Fibroblast of gingiva (primary cell): Measurements from ENCODE around the gene TRAF3IP3.
A peak's percentile ranks its signal among the peaks of the same experiment; 100 is the strongest.
"Not testable (repeated sequence)": the region's sequence is repeated elsewhere in the genome, so short reads cannot be mapped to it uniquely, and the experiment has no call there.

ENCODE experiments used
- DNase-seq: peaks from one replicate; pipeline ENCODE4 v3.0.0-alpha.2; 2011; ENCODE audit warnings: low read depth

The TRAF3IP3 gene

DNA sequence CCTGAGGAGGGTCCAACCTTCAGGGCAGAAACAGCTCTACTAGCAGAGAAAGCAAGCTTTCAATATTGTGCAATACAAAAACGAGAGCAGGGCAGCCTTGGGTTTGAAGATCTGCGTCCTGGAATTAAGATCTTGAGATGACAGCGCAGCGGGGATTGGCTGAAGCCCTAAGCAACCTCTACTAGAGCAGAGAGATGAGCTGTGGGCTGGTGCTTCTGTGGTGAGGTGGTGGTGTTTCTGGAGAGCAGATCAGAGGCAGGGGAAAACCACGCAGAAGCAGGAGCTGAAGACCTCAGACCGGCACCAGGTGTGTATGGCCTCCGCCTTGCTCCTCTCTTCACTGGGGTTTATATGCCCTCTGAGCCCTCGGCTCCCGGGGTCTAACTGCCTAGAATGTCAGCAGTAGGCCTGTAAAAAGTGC, 12.5 kb downstream of the TRAF3IP3 start:
- no peak for DNase-seq

DNA sequence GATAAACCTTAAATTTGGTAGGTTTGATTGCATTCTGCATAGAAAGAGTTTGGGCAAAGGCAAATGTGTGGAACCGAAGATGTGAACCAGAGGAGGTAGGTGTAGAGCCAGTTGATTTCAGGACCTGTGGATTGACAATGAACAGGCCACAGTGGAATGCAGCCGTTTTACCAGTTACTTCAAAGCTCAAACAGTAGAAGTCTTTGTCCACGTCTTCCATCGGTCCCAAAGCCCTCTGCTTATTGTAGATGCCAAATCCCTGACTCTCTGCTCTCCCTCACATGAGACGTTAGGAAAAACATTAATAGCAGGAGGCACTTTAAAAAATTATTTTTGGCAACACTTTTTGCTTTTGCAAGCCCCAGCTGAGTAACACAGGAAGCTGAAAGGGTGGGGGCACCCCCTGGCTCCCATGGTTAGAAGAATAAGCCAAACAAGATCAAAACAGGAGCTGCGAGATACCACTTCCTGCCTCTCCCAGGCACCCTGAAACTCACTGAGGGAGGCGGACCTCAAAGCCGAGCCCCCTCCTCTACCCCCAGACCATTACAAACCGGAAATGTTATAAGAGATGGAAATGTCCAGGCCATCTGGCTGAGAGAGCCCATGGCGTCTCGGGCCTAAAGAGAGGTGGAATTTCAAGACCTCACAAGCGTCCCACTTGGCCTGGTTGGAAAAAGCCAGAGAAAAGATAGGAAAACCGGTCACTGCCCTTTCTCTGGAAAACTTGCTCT, 13.5 kb downstream of the TRAF3IP3 start:
- peak; percentile 76 for DNase-seq

- no peak for DNase-seq
These were observed 14.1 kb downstream of the TRAF3IP3 start for GRCh38 chr1:209769971-209770370.

GRCh38 chr1:209770636-209771415, 15.0 kb downstream of the TRAF3IP3 start:
- DNase-seq: no peak

- DNase-seq: no peak
These were observed 16.3 kb downstream of the TRAF3IP3 start for GRCh38 chr1:209772126-209772525.

- no peak for DNase-seq
These were observed 18.7 kb downstream of the TRAF3IP3 start for GRCh38 chr1:209774592-209774991.

- no peak for DNase-seq
These were observed 19.8 kb downstream of the TRAF3IP3 start for GRCh38 chr1:209775678-209776077.

GRCh38 chr1:209777587-209777986, 21.7 kb downstream of the TRAF3IP3 start:
- no peak for DNase-seq

GRCh38 chr1:209778102-209778501, 22.2 kb downstream of the TRAF3IP3 start:
- DNase-seq: no peak

GRCh38 chr1:209780268-209780667, 24.4 kb downstream of the TRAF3IP3 start:
- no peak for DNase-seq

DNA sequence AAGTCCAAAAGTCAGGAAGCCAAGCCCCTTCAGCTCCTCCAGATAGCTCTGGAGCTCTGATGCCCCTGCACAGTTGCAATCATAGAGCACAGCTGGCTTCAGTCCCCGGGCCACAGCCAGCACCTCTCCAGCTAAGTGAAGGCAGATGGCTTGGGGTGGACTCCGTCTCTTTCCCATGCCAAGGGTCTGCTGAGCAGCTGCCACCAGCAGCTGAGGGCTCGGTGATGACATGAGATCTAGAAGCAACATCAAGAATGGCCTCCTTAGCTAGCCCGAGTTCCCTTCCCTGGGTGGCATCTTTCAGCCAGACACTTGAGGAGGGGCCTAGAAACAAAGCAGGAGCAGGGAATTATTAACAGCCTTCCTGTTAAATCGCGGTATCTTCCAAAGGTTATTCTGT, 27.5 kb downstream of the TRAF3IP3 start:
- no peak for DNase-seq

DNA sequence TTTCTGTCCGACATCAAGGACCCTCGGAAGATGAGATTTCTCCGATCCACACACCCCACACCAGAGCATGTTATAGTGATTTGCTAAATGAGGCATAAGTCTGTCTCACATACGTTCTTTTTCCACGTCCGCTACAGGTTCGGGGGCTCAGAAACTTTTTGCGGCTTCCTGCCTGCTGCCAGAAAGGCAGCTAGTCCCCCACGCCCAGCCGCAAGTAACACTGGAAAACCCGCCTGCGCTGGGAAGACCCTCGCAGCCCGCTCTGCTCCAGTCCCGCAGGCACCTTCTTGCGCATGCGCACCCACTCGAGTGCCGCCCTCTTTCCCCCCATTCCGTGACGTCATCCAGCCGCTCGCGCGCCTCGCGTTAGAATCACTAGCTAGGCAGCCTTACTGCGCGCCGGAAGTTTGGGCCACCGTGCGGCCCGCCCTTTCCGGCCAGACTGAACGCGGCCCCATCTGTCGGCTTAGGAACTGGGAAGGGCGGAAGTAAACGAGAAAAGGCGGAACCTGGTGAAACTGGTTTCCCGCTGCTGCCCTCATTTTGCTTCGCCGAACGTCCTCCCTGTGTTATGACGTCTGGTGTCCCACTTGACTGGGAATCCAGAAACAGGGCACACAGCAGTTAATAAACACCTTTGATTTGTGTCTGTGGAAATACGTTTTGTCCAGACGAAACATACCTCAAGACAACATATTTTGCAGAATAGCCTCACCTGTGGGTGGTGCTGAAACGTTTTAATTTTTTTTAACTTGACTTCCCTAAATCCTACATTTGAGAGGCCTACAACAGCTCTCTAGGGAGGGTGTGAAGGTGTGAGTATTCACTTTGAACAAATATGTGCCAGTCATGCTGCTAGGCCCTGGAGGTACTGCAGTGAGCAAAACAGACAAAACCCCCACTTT, 28.7 kb downstream of the TRAF3IP3 start, which contains the start of gene C1orf74:
C1orf74 (minus strand) TSS at position 295 of the 905 bp plus-strand sequence. CDS start 925 bp downstream, outside the sequence.
- peak; percentile 97 for DNase-seq

DNA sequence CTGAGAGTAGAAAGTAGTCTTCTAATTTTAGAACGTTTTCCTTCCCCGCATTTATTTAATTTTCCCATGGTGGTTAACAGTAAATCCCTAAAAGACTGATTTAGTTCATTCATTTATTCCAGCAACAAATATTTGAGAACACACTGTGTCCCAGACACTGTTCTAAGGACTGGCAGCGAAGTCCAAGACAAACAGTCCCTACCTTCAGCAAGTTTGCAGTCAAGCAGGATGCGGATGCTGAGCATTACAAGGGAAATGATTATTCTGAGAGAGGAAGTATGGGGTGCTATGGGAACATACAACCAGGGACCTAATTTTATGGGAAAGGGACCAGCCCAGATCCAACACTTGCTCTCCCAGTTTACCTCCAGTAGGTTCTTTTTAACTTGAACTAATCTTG, 29.7 kb downstream of the TRAF3IP3 start:
- DNase-seq: no peak

- no peak for DNase-seq
These were observed 30.3 kb downstream of the TRAF3IP3 start for GRCh38 chr1:209786146-209786545.

DNA sequence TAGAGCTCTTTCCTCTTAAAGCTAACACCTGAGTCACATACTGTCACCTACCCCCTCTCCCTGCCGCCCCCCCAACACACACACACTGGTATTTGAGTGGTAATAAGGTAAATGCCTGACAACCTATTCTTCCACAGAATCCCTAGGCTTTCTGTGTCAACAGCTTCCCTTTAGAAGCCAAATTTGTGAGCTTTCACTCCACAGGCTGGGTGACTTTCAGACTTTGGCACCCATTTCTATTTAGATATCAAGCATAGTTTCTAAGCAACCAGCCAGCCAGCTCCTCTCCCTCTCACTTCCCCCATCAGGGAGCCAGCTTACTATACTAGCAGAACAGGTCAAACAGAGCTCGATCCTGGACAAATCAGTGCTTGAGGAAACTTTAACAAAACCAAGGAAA, 31.7 kb downstream of the TRAF3IP3 start:
- DNase-seq: no peak

- no peak for DNase-seq
These were observed 33.4 kb downstream of the TRAF3IP3 start for GRCh38 chr1:209789245-209789644.

DNA sequence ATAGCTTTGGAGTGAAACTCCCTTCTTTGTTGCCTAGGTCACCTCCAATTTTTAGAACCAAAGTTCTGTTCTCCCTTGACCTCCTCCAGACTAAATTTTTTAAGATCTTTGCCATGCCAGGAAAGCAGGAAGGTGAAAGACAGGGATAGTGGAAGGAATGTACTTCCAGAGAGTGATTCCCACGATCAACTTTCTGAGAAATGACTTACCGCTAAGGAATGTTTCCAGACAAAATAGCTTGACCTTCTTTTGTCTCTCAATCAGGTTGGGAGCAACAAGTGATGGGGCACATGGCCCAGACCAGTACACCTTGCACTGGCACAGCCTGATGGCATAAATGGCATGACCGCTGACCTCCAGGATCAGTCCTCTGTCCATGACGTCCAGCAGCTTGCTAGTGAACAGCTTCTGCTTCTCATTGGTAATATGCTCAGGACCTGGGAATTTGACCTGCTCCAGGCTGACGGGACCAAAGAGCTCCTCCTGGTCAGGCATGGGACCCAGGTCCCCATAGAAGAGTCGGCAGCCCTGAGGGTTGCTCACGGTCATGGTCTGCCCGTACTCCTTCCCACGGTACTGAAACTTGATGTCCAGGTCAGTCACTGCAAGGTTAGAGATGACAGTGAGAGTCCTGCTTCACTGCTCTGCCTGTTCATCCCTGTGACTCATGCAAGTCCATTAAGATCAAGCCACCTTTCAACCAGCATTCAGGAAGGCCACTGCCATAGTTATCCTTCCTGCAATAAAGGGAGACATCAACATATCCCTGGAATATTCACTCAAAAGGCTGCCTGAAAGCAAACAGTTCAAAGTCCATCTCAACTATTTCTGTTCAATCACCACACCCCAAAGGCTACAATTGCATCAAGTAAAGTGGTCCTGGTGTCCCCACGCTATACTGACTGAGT, 34.7 kb downstream of the TRAF3IP3 start:
- no peak for DNase-seq

DNA sequence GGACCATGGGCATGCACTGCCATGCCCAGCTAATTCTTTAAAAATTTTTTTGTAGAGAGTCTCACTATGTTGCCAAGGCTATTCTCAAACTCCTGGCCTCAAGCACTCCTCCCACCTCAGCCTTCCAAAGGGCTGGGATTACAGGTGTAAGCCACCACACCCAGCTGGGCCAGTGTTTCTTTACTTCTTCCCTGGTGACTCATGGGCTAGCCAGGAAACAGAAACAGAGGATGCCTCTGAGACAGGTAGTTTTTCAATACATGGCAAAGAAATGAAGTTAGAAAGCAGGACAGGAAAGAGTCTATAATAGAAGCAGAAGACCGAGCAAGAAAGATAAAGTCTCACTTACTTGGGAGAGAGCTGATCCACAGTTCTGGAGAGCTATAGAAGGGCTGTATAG, 36.1 kb downstream of the TRAF3IP3 start:
- no peak for DNase-seq

GRCh38 chr1:209793711-209794110, 37.9 kb downstream of the TRAF3IP3 start:
- not testable (repeated sequence) for DNase-seq

DNA sequence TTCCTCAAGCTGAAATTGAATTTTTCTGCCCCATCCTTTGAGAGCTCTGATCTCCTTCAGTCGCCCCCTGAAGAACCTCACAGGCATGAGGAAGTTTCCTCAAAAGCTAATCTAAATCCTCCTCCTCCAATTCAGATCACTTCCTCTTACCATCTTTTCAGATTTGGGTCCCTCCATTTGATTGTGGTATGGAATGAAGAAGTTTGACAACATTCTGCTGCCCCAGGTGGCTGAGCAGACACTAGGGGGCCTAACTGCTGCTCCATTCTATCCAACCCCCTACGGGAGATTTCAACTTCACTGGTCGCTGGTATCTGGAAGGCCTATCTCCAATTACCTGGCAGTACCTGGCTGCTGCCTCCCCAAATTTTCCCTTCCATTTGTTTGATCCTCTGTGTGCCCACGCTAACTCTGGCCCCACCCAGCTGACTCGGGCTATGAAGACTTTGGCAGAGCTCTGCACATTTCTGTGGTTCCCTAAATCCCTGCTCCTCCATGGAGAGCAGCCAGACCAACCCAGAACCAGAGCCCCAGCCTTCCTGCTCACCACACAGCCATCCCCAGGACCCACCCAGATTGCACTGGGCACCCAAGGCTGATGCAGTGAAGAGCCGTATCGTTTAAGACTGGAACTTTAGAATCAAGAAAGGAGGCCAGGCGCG, 42.3 kb downstream of the TRAF3IP3 start:
- DNase-seq: no peak
